ENCODE measurements around the gene SEC31A.

The SEC31A gene

DNA sequence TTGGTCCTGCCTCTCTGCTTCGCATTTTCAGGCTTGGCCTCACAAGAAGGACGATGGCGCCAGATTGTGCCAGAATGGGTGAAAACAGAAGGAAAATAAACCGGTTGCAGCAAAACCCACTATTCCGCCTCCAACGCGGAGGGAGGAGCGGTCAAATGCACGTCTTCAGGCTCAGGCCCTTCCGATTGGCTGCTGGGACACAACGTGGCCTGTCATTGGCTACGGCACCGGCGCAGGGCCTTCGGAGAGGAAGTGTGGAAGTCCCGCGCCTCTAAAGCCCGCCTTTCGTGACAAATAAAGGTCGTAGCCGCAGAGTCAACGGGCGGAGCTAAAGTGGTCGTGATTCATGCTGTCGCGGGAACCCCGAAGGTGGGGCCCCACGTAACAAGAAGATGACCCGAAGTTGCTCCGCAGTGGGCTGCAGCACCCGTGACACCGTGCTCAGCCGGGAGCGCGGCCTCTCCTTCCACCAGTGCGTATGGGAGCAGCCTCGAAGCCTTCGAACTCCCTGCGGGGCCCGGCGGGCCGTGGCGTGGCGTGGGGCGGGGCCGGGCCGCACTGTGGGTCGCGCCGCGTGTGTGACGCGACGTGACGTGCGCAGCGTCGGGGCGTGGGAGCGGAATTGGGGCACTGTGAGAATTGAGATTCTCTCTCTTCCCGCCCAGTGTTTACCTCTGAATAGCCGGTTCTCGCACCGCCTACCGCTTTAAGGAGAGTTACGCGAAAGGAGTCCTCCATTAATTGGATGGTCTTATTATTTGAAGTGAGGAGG, 9.6 kb upstream of the SEC31A start, which contains the start of gene THAP9 (continued):
- TF ChIP-seq ZNF37A (tag by site-specific recombination; IDR thresholded peaks at IDR 0.05) = no peak
- TF ChIP-seq BCL6B (tag by site-specific recombination; IDR thresholded peaks at IDR 0.05) = no peak
- TF ChIP-seq ZNF138 (tag by site-specific recombination; IDR thresholded peaks at IDR 0.05; ENCODE audit: borderline replicate concordance) = no peak

GRCh38 chr4:82900066-82900410, 9.1 kb upstream of the SEC31A start:
- ChIA-PET POLR2A (interaction anchor here (1.0 to 3.4 kb wide), 5 partner anchors 14 to 585 kb away, joined by 3 to 26 read pairs (median 4); partner anchors contain the start of genes ABRAXAS1, COPS4 and LIN54), CTCF (interaction anchor here (0.7 to 2.1 kb wide), 6 partner anchors 11 to 1477 kb away, joined by 3 to 13 read pairs (median 4); no protein-coding TSS in a partner anchor)
- H3K4me1 ChIP-seq (ENCODE audit: control insufficient read depth, insufficient read depth, low read length) = no peaks in the 10 kb centered on the region
- TF ChIP-seq ZNF138 (tag by site-specific recombination; IDR thresholded peaks at IDR 0.05; ENCODE audit: borderline replicate concordance) = no peak
- TF ChIP-seq, protein P1, sequence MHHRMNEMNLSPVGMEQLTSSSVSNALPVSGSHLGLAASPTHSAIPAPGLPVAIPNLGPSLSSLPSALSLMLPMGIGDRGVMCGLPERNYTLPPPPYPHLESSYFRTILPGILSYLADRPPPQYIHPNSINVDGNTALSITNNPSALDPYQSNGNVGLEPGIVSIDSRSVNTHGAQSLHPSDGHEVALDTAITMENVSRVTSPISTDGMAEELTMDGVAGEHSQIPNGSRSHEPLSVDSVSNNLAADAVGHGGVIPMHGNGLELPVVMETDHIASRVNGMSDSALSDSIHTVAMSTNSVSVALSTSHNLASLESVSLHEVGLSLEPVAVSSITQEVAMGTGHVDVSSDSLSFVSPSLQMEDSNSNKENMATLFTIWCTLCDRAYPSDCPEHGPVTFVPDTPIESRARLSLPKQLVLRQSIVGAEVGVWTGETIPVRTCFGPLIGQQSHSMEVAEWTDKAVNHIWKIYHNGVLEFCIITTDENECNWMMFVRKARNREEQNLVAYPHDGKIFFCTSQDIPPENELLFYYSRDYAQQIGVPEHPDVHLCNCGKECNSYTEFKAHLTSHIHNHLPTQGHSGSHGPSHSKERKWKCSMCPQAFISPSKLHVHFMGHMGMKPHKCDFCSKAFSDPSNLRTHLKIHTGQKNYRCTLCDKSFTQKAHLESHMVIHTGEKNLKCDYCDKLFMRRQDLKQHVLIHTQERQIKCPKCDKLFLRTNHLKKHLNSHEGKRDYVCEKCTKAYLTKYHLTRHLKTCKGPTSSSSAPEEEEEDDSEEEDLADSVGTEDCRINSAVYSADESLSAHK (tag by site-specific recombination; IDR thresholded peaks at IDR 0.05) = 0 out of 2 replicates have a peak, but pooled peaks have one; percentile 23
- peak; percentile 14; the same call in 1 of the 2 replicates for TF ChIP-seq IKZF3 (tag by site-specific recombination; IDR thresholded peaks at IDR 0.05)
- TF ChIP-seq ZNF76 (tag by site-specific recombination; IDR thresholded peaks at IDR 0.05; ENCODE audit: borderline replicate concordance, low read depth) = peak; percentile 18; the same call in 1 of the 2 replicates
- peak; percentile 51; the same call in 1 of the 2 replicates for TF ChIP-seq ZBTB17 (tag by site-specific recombination; IDR thresholded peaks at IDR 0.05)
- TF ChIP-seq, protein P2, sequence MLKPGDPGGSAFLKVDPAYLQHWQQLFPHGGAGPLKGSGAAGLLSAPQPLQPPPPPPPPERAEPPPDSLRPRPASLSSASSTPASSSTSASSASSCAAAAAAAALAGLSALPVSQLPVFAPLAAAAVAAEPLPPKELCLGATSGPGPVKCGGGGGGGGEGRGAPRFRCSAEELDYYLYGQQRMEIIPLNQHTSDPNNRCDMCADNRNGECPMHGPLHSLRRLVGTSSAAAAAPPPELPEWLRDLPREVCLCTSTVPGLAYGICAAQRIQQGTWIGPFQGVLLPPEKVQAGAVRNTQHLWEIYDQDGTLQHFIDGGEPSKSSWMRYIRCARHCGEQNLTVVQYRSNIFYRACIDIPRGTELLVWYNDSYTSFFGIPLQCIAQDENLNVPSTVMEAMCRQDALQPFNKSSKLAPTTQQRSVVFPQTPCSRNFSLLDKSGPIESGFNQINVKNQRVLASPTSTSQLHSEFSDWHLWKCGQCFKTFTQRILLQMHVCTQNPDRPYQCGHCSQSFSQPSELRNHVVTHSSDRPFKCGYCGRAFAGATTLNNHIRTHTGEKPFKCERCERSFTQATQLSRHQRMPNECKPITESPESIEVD (tag by site-specific recombination; IDR thresholded peaks at IDR 0.05) = no peak
- TF ChIP-seq, protein P3, sequence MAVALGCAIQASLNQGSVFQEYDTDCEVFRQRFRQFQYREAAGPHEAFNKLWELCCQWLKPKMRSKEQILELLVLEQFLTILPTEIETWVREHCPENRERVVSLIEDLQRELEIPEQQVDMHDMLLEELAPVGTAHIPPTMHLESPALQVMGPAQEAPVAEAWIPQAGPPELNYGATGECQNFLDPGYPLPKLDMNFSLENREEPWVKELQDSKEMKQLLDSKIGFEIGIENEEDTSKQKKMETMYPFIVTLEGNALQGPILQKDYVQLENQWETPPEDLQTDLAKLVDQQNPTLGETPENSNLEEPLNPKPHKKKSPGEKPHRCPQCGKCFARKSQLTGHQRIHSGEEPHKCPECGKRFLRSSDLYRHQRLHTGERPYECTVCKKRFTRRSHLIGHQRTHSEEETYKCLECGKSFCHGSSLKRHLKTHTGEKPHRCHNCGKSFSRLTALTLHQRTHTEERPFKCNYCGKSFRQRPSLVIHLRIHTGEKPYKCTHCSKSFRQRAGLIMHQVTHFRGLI (tag by site-specific recombination; IDR thresholded peaks at IDR 0.05) = 0 out of 2 replicates have a peak, but pooled peaks have one; percentile 19
- TF ChIP-seq ZNF335 (tag by site-specific recombination; conservative IDR thresholded peaks at IDR 0.05) = no peak
- peak; percentile 51; the same call in 1 of the 2 replicates for TF ChIP-seq YY1 (tag by site-specific recombination; IDR thresholded peaks at IDR 0.05)
- TF ChIP-seq ZSCAN16 (tag by site-specific recombination; IDR thresholded peaks at IDR 0.05) = no peak
- TF ChIP-seq ZBTB48 (tag by site-specific recombination; IDR thresholded peaks at IDR 0.05) = peak; percentile 49
- TF ChIP-seq ZNF624 (tag by site-specific recombination; IDR thresholded peaks at IDR 0.05) = peak; percentile 44; the same call in 1 of the 2 replicates
- peak; percentile 66; the same call in 1 of the 2 replicates for TF ChIP-seq MYNN (tag by site-specific recombination; IDR thresholded peaks at IDR 0.05; ENCODE audit: borderline replicate concordance)
- TF ChIP-seq ZNF24 (tag by site-specific recombination; IDR thresholded peaks at IDR 0.05) = 0 out of 2 replicates have a peak, but pooled peaks have one; percentile 19
- TF ChIP-seq GLI2 (tag by site-specific recombination; IDR thresholded peaks at IDR 0.05; ENCODE audit: borderline replicate concordance, low read depth) = no peak
- peak; percentile 91 for TF ChIP-seq ZNF2 (tag by site-specific recombination; IDR thresholded peaks at IDR 0.05)
- peak; percentile 46; the same call in 1 of the 2 replicates for TF ChIP-seq MZF1 (tag by site-specific recombination; IDR thresholded peaks at IDR 0.05; ENCODE audit: borderline replicate concordance)
- TF ChIP-seq, protein P4, sequence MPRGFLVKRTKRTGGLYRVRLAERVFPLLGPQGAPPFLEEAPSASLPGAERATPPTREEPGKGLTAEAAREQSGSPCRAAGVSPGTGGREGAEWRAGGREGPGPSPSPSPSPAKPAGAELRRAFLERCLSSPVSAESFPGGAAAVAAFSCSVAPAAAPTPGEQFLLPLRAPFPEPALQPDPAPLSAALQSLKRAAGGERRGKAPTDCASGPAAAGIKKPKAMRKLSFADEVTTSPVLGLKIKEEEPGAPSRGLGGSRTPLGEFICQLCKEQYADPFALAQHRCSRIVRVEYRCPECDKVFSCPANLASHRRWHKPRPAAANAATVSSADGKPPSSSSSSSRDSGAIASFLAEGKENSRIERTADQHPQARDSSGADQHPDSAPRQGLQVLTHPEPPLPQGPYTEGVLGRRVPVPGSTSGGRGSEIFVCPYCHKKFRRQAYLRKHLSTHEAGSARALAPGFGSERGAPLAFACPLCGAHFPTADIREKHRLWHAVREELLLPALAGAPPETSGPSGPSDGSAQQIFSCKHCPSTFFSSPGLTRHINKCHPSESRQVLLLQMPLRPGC (tag by site-specific recombination; IDR thresholded peaks at IDR 0.05) = peak; percentile 15; the same call in 1 of the 2 replicates
- TF ChIP-seq ZNF223 (tag by site-specific recombination; IDR thresholded peaks at IDR 0.05) = no peak
- TF ChIP-seq ZBTB7A (tag by site-specific recombination; IDR thresholded peaks at IDR 0.05; ENCODE audit: low read depth) = peak; percentile 47; the same call in 1 of the 2 replicates
- TF ChIP-seq SCRT2 (tag by site-specific recombination; IDR thresholded peaks at IDR 0.05) = no peak
- H3K9me3 ChIP-seq (ENCODE audit: control insufficient read depth, insufficient read depth, low read depth, low read length) = no peaks in the 10 kb centered on the region
- H3K36me3 ChIP-seq (ENCODE audit: control insufficient read depth in 2 of 2, insufficient read depth in 1 of 2, low read length in 2 of 2) = peaks cover 12 to 44% of the 10 kb centered on the region in 2 experiments; a peak in 2 of 3 replicates
- H3K27ac ChIP-seq (ENCODE audit: extremely low read depth, low read depth, low read length) = peak overlapping the region; percentile 96
- H3K4me3 ChIP-seq (ENCODE audit: low read depth, low read length) = peak overlapping the region; percentile 72
